Panc1 (cell line): ENCODE measurements around the gene QPCTL.

ENCODE experiments used
- CTCF ChIP-seq: fragments of 450-650 bp; IDR thresholded peaks from 2 replicates; pipeline ENCODE4 v1.5.1; 2017; ENCODE audit warnings: mild to moderate bottlenecking
- POLR2AphosphoS5 ChIP-seq: IDR thresholded peaks from 2 replicates; pipeline ENCODE4 v1.6.1; 2012; ENCODE audit warnings: mild to moderate bottlenecking, low read depth, low read length, moderate library complexity
- TCF7L2 ChIP-seq: IDR thresholded peaks from 2 replicates; pipeline ENCODE4 v1.6.1; 2011; ENCODE audit warnings: mild to moderate bottlenecking, low read depth, low read length, inconsistent platforms

- TF ChIP-seq CTCF (no peak), POLR2AphosphoS5 (no peak), TCF7L2 (no peak)
These were observed 34.8 kb upstream of the QPCTL start for GRCh38 chr19:45657520-45658167.
